Pancreas (tissue), 10 donors: ENCODE measurements around the gene TSPY2. TPM values are rescaled to one million over a fixed set of nuclear protein-coding genes. Genes with fewer than 3 reads are reported as not detected.
"Not testable (repeated sequence)": the region's sequence is repeated elsewhere in the genome, so short reads cannot be mapped to it uniquely, and the experiment has no call there.

ENCODE experiments used
- ATAC-seq, 4 donors: fragments of 200-7000 bp; cut with Tn5 transposase; one replicate each; pipeline versions ENCODE4 v1.8.0 to v1.9.1; 2020; ENCODE audit warnings: mild to moderate bottlenecking in 4 of 4, moderate library complexity in 4 of 4
- DNase-seq, 6 donors: peaks; one replicate each; pipeline ENCODE4 v3.0.0-alpha.2; 2020
- FAIRE-seq: peaks from 2 replicates; lab custom pipeline; 2012; peaks lifted over from hg19 to GRCh38; lab: Jason Lieb, UNC
- H3K27ac ChIP-seq, 4 donors: fragments of 200-600 bp; sonication (generic); 1 replicate in 3 of 4; 2 replicates in 1 of 4; pipeline versions ENCODE4 v1.5.0 to v1.8.0; 2020
- H3K27me3 ChIP-seq, 4 donors: fragments of 200-600 bp; one replicate each; pipeline ENCODE4 v1.8.0; 2021
- H3K36me3 ChIP-seq, 3 donors: fragments of 200-600 bp; sonication (generic) in 1 of 3; one replicate each; pipeline versions ENCODE4 v1.5.0 to v1.8.0; 2020 to 2021
- H3K4me1 ChIP-seq, 3 donors: fragments of 200-600 bp; one replicate each; pipeline ENCODE4 v1.8.0; 2021
- H3K4me3 ChIP-seq, 4 donors: fragments of 200-600 bp; sonication (generic) in 2 of 4; one replicate each; pipeline versions ENCODE4 v1.5.0 to v1.8.0; 2020 to 2021
- H3K9me3 ChIP-seq, 4 donors: fragments of 200-600 bp; one replicate each; pipeline ENCODE4 v1.8.0; 2021
- WGBS, 2 donors: extraction: QIAGEN DNeasy Blood & Tissue Kit; methylation state at CpG; one replicate each; pipeline ENCODE4 v1.1.7; 2013; 5-methylcytosine and 5-hydroxymethylcytosine counted together
- intact Hi-C, 3 donors: fragments of 100-400 bp; cut with DNase I; formaldehyde crosslinking; loops; one replicate each; pipeline versions ENCODE4 v1.11.1 to v1.14.2; 2022
- polyA plus RNA-seq, 2 donors: library from polyadenylated mRNA; stranded (reverse); fragments of 200-250 nt; gene quantifications; one replicate each; pipeline ENCODE4 v1.2.3, GENCODE V29; 2013
- total RNA-seq, 6 donors: library from RNA; stranded (reverse); fragmentation: NEBNext Ultra II Directional in 4 of 6; extraction: Animal tissue kit (Norgen Biotek cat#: 25700) in 4 of 6; gene quantifications; one replicate each; pipeline versions ENCODE4 v1.2.1 to v1.2.4, GENCODE V29; 2021 to 2023
- donor health status: healthy with polysubstance abuse.
- donor health status: DM: no; HTN: no; CAD: no; lungs with moderate emphysema.
- donor health status: DM: no; HTN: no; CAD: no.
- donor health status: control.
- donor health status: control.
- donor health status: Bipolar disorder and iron deficiency.
- donor health status: DM: yes; HTN: yes; CAD: no.
- donor health status: DM: no; HTN: no; CAD: no.
- donor health status: DM: no; HTN: no; CAD: no.
- donor health status: DM: yes; HTN: yes; CAD: no.

The TSPY2 gene
- total RNA-seq (not detected), polyA plus RNA-seq (not detected)

- intact Hi-C loops, DNase-seq, H3K9me3 ChIP-seq, H3K27ac ChIP-seq, H3K4me3 ChIP-seq, H3K36me3 ChIP-seq, FAIRE-seq, H3K4me1 ChIP-seq, ATAC-seq, H3K27me3 ChIP-seq: not testable (repeated sequence)
- WGBS, 2 donors, result 80% methylated on average over 13 of the region's 27 CpGs; no CpG with 5 or more reads in 1 of the 2 donors
Measured at GRCh38 chrY:6245923-6246322, at the start of gene TSPY2. Gene TSPY2, plus strand, starts transcription at chrY:6246223. Its CDS starts 46 bp downstream, at chrY:6246269.

- ATAC-seq, H3K4me1 ChIP-seq, H3K27ac ChIP-seq, H3K27me3 ChIP-seq, DNase-seq, intact Hi-C loops, H3K9me3 ChIP-seq, H3K4me3 ChIP-seq, H3K36me3 ChIP-seq: not testable (repeated sequence)
- FAIRE-seq, result peak; percentile 39
Measured at GRCh38 chrY:6209565-6209964, 36.5 kb upstream of the TSPY2 start.

GRCh38 chrY:6217045-6217444 lies 29.0 kb upstream of the TSPY2 start:
- WGBS, 2 donors, result 0 to 9% methylated on average over 1 of the region's 1 CpG
- ATAC-seq, H3K4me3 ChIP-seq: not testable (repeated sequence)

GRCh38 chrY:6269839-6270238 lies 23.8 kb downstream of the TSPY2 start:
- WGBS, 2 donors, result 51% methylated on average over 2 of the region's 4 CpGs; no CpG with 5 or more reads in 1 of the 2 donors
- H3K27me3 ChIP-seq, H3K36me3 ChIP-seq, H3K4me3 ChIP-seq, H3K9me3 ChIP-seq, intact Hi-C loops, ATAC-seq, FAIRE-seq, DNase-seq, H3K27ac ChIP-seq, H3K4me1 ChIP-seq: not testable (repeated sequence)

More at GRCh38 chrY:6217045-6217444, 29.0 kb upstream of the TSPY2 start:
- H3K9me3 ChIP-seq, FAIRE-seq, H3K36me3 ChIP-seq, H3K4me1 ChIP-seq, H3K27ac ChIP-seq, intact Hi-C loops, DNase-seq, H3K27me3 ChIP-seq: not testable (repeated sequence)
